H1 (cell line): Measurements from ENCODE around the gene MTX2. TPM values are rescaled to one million over a fixed set of nuclear protein-coding genes. Genes with fewer than 3 reads are reported as not detected.

Experiments used
- EGR1 ChIP-seq: IDR thresholded peaks from 2 replicates; pipeline ENCODE4 v1.6.1; 2011; ENCODE audit warnings: low read depth, low read length, borderline replicate concordance
- EZH2 ChIP-seq: fragments of 200-600 bp; sonication (generic); IDR thresholded peaks from 2 replicates; pipeline ENCODE4 v1.7.1; 2012; ENCODE audit warnings: low read depth, mild to moderate bottlenecking, moderate library complexity, low read length, inconsistent platforms; ENCODE audit not compliant: severe bottlenecking
- GABPA ChIP-seq: IDR thresholded peaks from 2 replicates; pipeline ENCODE4 v1.6.1; 2011; ENCODE audit warnings: mild to moderate bottlenecking, low read length, moderate library complexity, borderline replicate concordance; ENCODE audit not compliant: insufficient read depth
- KDM5A ChIP-seq: fragments of 200-600 bp; IDR thresholded peaks from 2 replicates; pipeline ENCODE4 v1.7.1; 2012; ENCODE audit warnings: mild to moderate bottlenecking, low read length, inconsistent platforms, mixed read lengths
- MAX ChIP-seq: IDR thresholded peaks from 2 replicates; pipeline ENCODE4 v1.6.1; 2012; ENCODE audit warnings: inconsistent platforms
- SRF ChIP-seq: IDR thresholded peaks from 2 replicates; pipeline ENCODE4 v1.6.1; 2011; ENCODE audit warnings: mild to moderate bottlenecking, low read depth, low read length, moderate library complexity
- SUZ12 ChIP-seq: fragments of 200-600 bp; sonication (generic); IDR thresholded peaks from 2 replicates; pipeline ENCODE4 v1.6.1; 2012; ENCODE audit warnings: mild to moderate bottlenecking, inconsistent platforms, low read length, moderate library complexity, mixed read lengths
- TEAD4 ChIP-seq: IDR thresholded peaks from 2 replicates; pipeline ENCODE4 v1.6.1; 2012; ENCODE audit warnings: low read depth, low read length, inconsistent platforms, mixed read lengths
- ZNF274 ChIP-seq: IDR thresholded peaks from 2 replicates; pipeline ENCODE4 v1.7.0; 2012; ENCODE audit warnings: low read length, borderline replicate concordance; ENCODE audit errors: extremely low read depth
- polyA plus RNA-seq, 7 experiments: library from polyadenylated mRNA; depleted of rRNA in 3 of 7; stranded (reverse) in 5 of 7; unstranded in 2 of 7; fragments of >200 nt in 5 of 7; fragments of 200-250 nt in 2 of 7; gene quantifications; 1 replicate in 5 of 7; 2 replicates in 1 of 7; 4 replicates in 1 of 7; pipeline versions ENCODE4 v1.2.1 to v1.2.3, GENCODE V29; 2011 to 2013; ENCODE audit warnings: missing spikeins in 2 of 7, mixed read lengths in 2 of 7
- total RNA-seq: library from RNA; stranded (reverse); fragmentation: NEBNext Ultra II Directional; extraction: Animal tissue kit (Norgen Biotek cat#: 25700); gene quantifications from 2 replicates; pipeline ENCODE4 v1.2.1, GENCODE V29; 2021

MTX2 gene
- total and polyA plus RNA-seq, 2 of the 8 experiments (the other 6 are each of a cell fraction or from before 2014, with no cell fraction given), result 33.5 to 38.3 TPM

DNA sequence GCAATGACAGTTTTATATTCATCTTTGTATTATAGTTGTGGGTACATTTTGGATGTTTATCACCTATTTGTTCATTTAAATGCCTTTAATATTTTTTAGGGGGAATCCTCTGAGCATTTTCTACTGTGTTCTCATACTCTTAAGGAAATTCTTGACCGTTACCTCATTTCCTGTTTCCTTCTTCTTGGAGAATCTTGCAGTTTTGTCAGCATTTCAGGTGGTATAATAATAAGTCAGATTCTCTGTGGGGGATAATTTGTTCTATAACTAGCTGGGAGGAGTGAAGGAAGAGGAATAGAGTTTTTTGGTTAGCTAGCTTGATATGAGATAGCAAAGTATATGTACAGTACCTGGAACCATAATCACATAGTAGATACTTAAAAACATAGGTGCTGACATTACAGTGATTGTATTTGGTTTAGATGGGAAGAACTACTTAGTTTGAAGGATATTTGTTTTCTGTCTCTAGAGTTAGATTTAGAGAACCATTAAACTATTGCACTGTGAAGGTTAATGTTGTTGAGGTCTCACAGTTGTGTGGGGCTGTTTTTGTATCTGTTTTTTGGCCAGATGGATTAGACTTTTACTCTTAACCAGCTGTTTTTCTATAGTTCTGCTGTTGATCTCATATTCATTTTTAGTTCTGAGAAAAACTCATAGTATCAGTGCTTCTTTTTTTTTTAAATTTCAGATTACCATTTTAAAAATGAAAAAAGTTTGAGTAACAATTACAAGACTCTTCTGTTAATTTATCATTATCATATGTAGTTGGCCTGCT, 14.2 kb downstream of the MTX2 start (continued):
- no peak for TF ChIP-seq MAX
- no peak for TF ChIP-seq ZNF274
- TF ChIP-seq SUZ12, result no peak
- no peak for TF ChIP-seq SRF
- TF ChIP-seq KDM5A, result no peak
- no peak for TF ChIP-seq EZH2
- TF ChIP-seq GABPA, result no peak
- no peak for TF ChIP-seq TEAD4
- TF ChIP-seq EGR1, result no peak
